Endothelial cell of umbilical vein (primary cell): ENCODE measurements around the gene SART3. TPM values are rescaled to one million over a fixed set of nuclear protein-coding genes. Genes with fewer than 3 reads are reported as not detected.

Source experiments
- BruUV-seq: library from RNA; stranded (reverse); fragments of 400-500 nt; replicated peaks from 2 replicates; lab custom pipeline; 2021; lab: Mats Ljungman, UMichigan
- CTCF ChIA-PET: fragments of 300-600, 350-600 bp; sonication (Branson Sonifier 250); formaldehyde crosslinking; loops from one replicate; lab custom pipeline; 2021; ENCODE audit warnings: antibody characterized with exemption, inconsistent platforms; lab: Charles Lee
- POLR2A ChIA-PET: fragments of 300-600, 350-600 bp; sonication (Branson Sonifier 250); formaldehyde crosslinking; loops from one replicate; lab custom pipeline; 2021; ENCODE audit warnings: antibody characterized with exemption, inconsistent platforms; lab: Charles Lee
- DNase-seq: peaks from one replicate; pipeline ENCODE4 v3.0.0-alpha.2; 2011; ENCODE audit warnings: low read depth, low spot score
- FAIRE-seq: peaks from 2 replicates; lab custom pipeline; 2011; peaks lifted over from hg19 to GRCh38; lab: Jason Lieb, UNC
- H2AFZ ChIP-seq: 2 replicates; pipeline ENCODE4 v1.6.0; 2012; ENCODE audit warnings: low read depth, low read length, control low read depth, inconsistent platforms
- H3K27ac ChIP-seq: 2 replicates; pipeline ENCODE4 v1.5.1; 2011; ENCODE audit warnings: low read depth, mild to moderate bottlenecking, control low read depth, low read length, moderate library complexity; ENCODE audit not compliant: insufficient read depth
- H3K27me3 ChIP-seq, 2 experiments: 2 replicates each; pipeline versions ENCODE4 v1.6.0 to v1.6.1; 2011; ENCODE audit warnings: low read length in 2 of 2, mixed read lengths in 1 of 2; ENCODE audit not compliant: control insufficient read depth in 2 of 2, insufficient read depth in 2 of 2
- H3K36me3 ChIP-seq, 2 experiments: 2 replicates in 1 of 2; 3 replicates in 1 of 2; pipeline ENCODE4 v1.5.1; 2011; ENCODE audit warnings: low read length in 2 of 2, mild to moderate bottlenecking in 1 of 2, moderate library complexity in 1 of 2; ENCODE audit not compliant: control insufficient read depth in 2 of 2, insufficient read depth in 2 of 2; ENCODE audit errors: extremely low read depth in 1 of 2
- H3K4me1 ChIP-seq: 3 replicates; pipeline ENCODE4 v1.5.1; 2011; ENCODE audit warnings: mild to moderate bottlenecking, low read length; ENCODE audit not compliant: control insufficient read depth, insufficient read depth; ENCODE audit errors: extremely low read depth
- H3K4me2 ChIP-seq: 2 replicates; pipeline ENCODE4 v1.6.1; 2011; ENCODE audit warnings: low read length, control low read depth, mixed read lengths; ENCODE audit not compliant: insufficient read depth
- H3K4me3 ChIP-seq, 3 experiments: fragments of 200-600 bp in 1 of 3; sonication (generic), shearing (Covaris generic) in 1 of 3; replicated peaks in 1 of 3; 2 replicates each; pipeline ENCODE4 v1.5.1; 2011 to 2016; ENCODE audit warnings: control low read depth in 3 of 3, low read length in 3 of 3, mild to moderate bottlenecking in 2 of 3, inconsistent platforms in 1 of 3, low read depth in 1 of 3, moderate library complexity in 1 of 3; ENCODE audit not compliant: insufficient read depth in 1 of 3
- H3K79me2 ChIP-seq: 2 replicates; pipeline ENCODE4 v1.6.0; 2012; ENCODE audit warnings: low read length, inconsistent platforms; ENCODE audit not compliant: control insufficient read depth, insufficient read depth
- H3K9ac ChIP-seq: replicated peaks from 2 replicates; pipeline ENCODE3; 2011; ENCODE audit warnings: low read length, control low read depth; ENCODE audit not compliant: insufficient read depth; ENCODE audit errors: extremely low read depth
- H3K9me1 ChIP-seq: replicated peaks from 3 replicates; pipeline ENCODE4 v1.6.0; 2011; ENCODE audit warnings: mild to moderate bottlenecking, low read length; ENCODE audit not compliant: control insufficient read depth, insufficient read depth; ENCODE audit errors: extremely low read depth
- H3K9me3 ChIP-seq: replicated peaks from 2 replicates; pipeline ENCODE4 v1.5.1; 2012; ENCODE audit warnings: low read length, inconsistent platforms; ENCODE audit not compliant: control insufficient read depth, insufficient read depth
- H4K20me1 ChIP-seq: replicated peaks from 2 replicates; pipeline ENCODE3; 2011; ENCODE audit warnings: mild to moderate bottlenecking, low read length; ENCODE audit not compliant: control insufficient read depth, insufficient read depth; ENCODE audit errors: extremely low read depth
- CTCF ChIP-seq, 2 donors: IDR thresholded peaks; 1 replicate in 1 of 2; 2 replicates in 1 of 2; pipeline ENCODE4 v1.5.1; 2011; ENCODE audit warnings: low read length in 2 of 2, mild to moderate bottlenecking in 2 of 2, moderate library complexity in 2 of 2, control low read depth in 1 of 2, inconsistent platforms in 1 of 2, low read depth in 1 of 2; ENCODE audit not compliant: insufficient read depth in 1 of 2; ENCODE audit errors: extremely low read depth in 1 of 2
- EZH2 ChIP-seq: IDR thresholded peaks from 2 replicates; pipeline ENCODE4 v1.6.1; 2012; ENCODE audit warnings: borderline replicate concordance, low read depth, mild to moderate bottlenecking, moderate library complexity, low read length, inconsistent platforms; ENCODE audit not compliant: severe bottlenecking
- FOS ChIP-seq: IDR thresholded peaks from 2 replicates; pipeline ENCODE4 v1.6.1; 2011; ENCODE audit warnings: mild to moderate bottlenecking, low read length, moderate library complexity, borderline replicate concordance; ENCODE audit not compliant: insufficient read depth
- GATA2 ChIP-seq: IDR thresholded peaks from 2 replicates; pipeline ENCODE4 v1.7.0; 2011; ENCODE audit warnings: low read depth, mild to moderate bottlenecking, moderate library complexity, mixed read lengths, low read length; ENCODE audit not compliant: insufficient read length, insufficient read depth
- JUN ChIP-seq: IDR thresholded peaks from 2 replicates; pipeline ENCODE4 v1.6.1; 2011; ENCODE audit warnings: borderline replicate concordance, low read depth; ENCODE audit not compliant: insufficient read length, insufficient read depth
- MAX ChIP-seq: IDR thresholded peaks from 2 replicates; pipeline ENCODE4 v1.6.1; 2011; ENCODE audit not compliant: insufficient read depth, insufficient read length
- MYC ChIP-seq: IDR thresholded peaks from one replicate; pipeline ENCODE4 v1.6.1; 2011; ENCODE audit warnings: mild to moderate bottlenecking, low read depth, low read length
- POLR2A ChIP-seq: IDR thresholded peaks from 2 replicates; pipeline ENCODE4 v1.6.1; 2012; ENCODE audit warnings: low read depth, mild to moderate bottlenecking, control low read depth, low read length
- POLR2AphosphoS5 ChIP-seq: IDR thresholded peaks from 2 replicates; pipeline ENCODE4 v1.6.1; 2012; ENCODE audit warnings: low read depth, mild to moderate bottlenecking, control low read depth, low read length, moderate library complexity; ENCODE audit not compliant: insufficient read depth
- dilution Hi-C: fragments of 300-500 bp; cut with MboI; formaldehyde crosslinking; loops from one replicate; pipeline ENCODE4 v1.15.0; 2019; ENCODE audit warnings: low sequenced_read_pairs; ENCODE audit not compliant: extremely low pct_ligation_motif_present
- intact Hi-C: fragments of 100-400 bp; cut with micrococcal nuclease; formaldehyde crosslinking; loops from one replicate; pipeline ENCODE4 v1.10.0; 2022
- polyA plus RNA-seq, 4 experiments: library from polyadenylated mRNA; depleted of rRNA in 3 of 4; stranded (reverse) in 3 of 4; unstranded in 1 of 4; fragments of >200 nt; gene quantifications; 2 replicates each; pipeline versions ENCODE4 v1.2.1 to v1.2.3, GENCODE V29; 2011 to 2012; ENCODE audit warnings: missing spikeins in 1 of 4
- total RNA-seq: library from RNA; stranded (reverse); gene quantifications from 2 replicates; pipeline ENCODE4 v1.2.3, GENCODE V29; 2021

The SART3 gene
- total and polyA plus RNA-seq, 2 donors (not counting 3 experiments of a cell fraction or from before 2014, with no cell fraction given): 13.9 to 50.7 TPM

GRCh38 chr12:108531929-108532848, 28.8 kb downstream of the SART3 start:
- BruUV-seq: no TSS peak

More at GRCh38 chr12:108531929-108532848, 28.8 kb downstream of the SART3 start:
- Histone ChIP-seq H3K27me3 (no peaks in the 10 kb centered on the region), H2AFZ (no peak overlapping the region), H3K4me1 (no peaks in the 10 kb centered on the region), H3K9me1 (no peaks in the 10 kb centered on the region), H3K27ac (no peak overlapping the region), H4K20me1 (no peaks in the 10 kb centered on the region), H3K4me3 (no peak overlapping the region), H3K9ac (no peak overlapping the region), H3K79me2 (peaks cover 2% of the 10 kb centered on the region), H3K4me2 (no peak overlapping the region), H3K9me3 (no peaks in the 10 kb centered on the region), H3K36me3 (peaks cover 25 to 44% of the 10 kb centered on the region in 2 experiments)
- ChIA-PET CTCF (interaction anchor here (1.2 to 1.6 kb wide), 2 partner anchors 20 to 86 kb away, joined by 4 to 7 read pairs; no protein-coding TSS in a partner anchor), POLR2A (no interaction called here)
- dilution Hi-C loops (no loop called here), intact Hi-C loops (no loop called here)
- FAIRE-seq (no peak), DNase-seq (no peak)
- TF ChIP-seq JUN (no peak), GATA2 (no peak), MYC (no peak), EZH2 (no peak), POLR2A (no peak), FOS (no peak), CTCF (IDR thresholded peaks at IDR 0.05; ENCODE audit: extremely low read depth in 1 of 2, insufficient read depth in 1 of 2, low read depth in 1 of 2, low read length in 2 of 2) (no peak), POLR2AphosphoS5 (no peak), MAX (no peak)
